SK-N-SH (cell line): ENCODE measurements around the gene SFTPB. TPM values are rescaled to one million over a fixed set of nuclear protein-coding genes. Genes with fewer than 3 reads are reported as not detected.

Experiments used
- CTCF ChIA-PET: fragments of 300-600, 350-600 bp; formaldehyde crosslinking; extraction: SDS; loops from one replicate; lab custom pipeline; 2021; lab: Yijun Ruan, JAX
- POLR2A ChIA-PET: fragments of 350-600 bp; sonication (Branson Sonifier 250); formaldehyde crosslinking; extraction: SDS; loops from one replicate; lab custom pipeline; 2020; ENCODE audit warnings: antibody characterized with exemption, inconsistent platforms; lab: Yijun Ruan, JAX
- DNase-seq: peaks from one replicate; pipeline ENCODE4 v3.0.0; 2012
- H2AFZ ChIP-seq: fragments of 200-600 bp; sonication (generic); 2 replicates; pipeline ENCODE4 v1.8.1; 2016; ENCODE audit warnings: antibody characterized with exemption, mild to moderate bottlenecking, low read depth
- H3F3A ChIP-seq: fragments of 200-600 bp; sonication (generic); replicated peaks from 2 replicates; pipeline ENCODE3; 2016; ENCODE audit warnings: antibody characterized with exemption, mild to moderate bottlenecking; ENCODE audit not compliant: insufficient read depth
- H3K27ac ChIP-seq, 2 experiments: fragments of 200-500 bp in 1 of 2; fragments of 200-600 bp in 1 of 2; sonication (Bioruptor generic) in 1 of 2; sonication (generic), shearing (Covaris generic) in 1 of 2; 2 replicates each; pipeline versions ENCODE4 v1.5.1 to v1.6.1; 2014 to 2016; ENCODE audit warnings: low read depth in 2 of 2, inconsistent platforms in 1 of 2, low read length in 1 of 2, mild to moderate bottlenecking in 1 of 2, mixed read lengths in 1 of 2
- H3K27me3 ChIP-seq: fragments of 200-600 bp; sonication (generic), shearing (Covaris generic); 2 replicates; pipeline ENCODE4 v1.6.1; 2016; ENCODE audit warnings: mixed run types; ENCODE audit not compliant: insufficient read depth
- H3K36me3 ChIP-seq, 2 experiments: fragments of 200-500 bp in 1 of 2; fragments of 200-600 bp in 1 of 2; sonication (Bioruptor generic) in 1 of 2; sonication (generic) in 1 of 2; replicated peaks in 1 of 2; 2 replicates each; pipeline versions ENCODE3 to v1.5.1; 2014 to 2016; ENCODE audit warnings: low read length in 1 of 2, mild to moderate bottlenecking in 1 of 2; ENCODE audit not compliant: insufficient read depth in 2 of 2, control insufficient read depth in 1 of 2
- H3K4me1 ChIP-seq, 2 experiments: fragments of 200-500 bp in 1 of 2; fragments of 200-600 bp in 1 of 2; sonication (Bioruptor generic) in 1 of 2; sonication (generic), shearing (Covaris generic) in 1 of 2; 2 replicates each; pipeline versions ENCODE4 v1.5.1 to v1.6.1; 2014 to 2016; ENCODE audit warnings: low read depth in 1 of 2, low read length in 1 of 2, mixed run types in 1 of 2; ENCODE audit not compliant: insufficient read depth in 2 of 2, control insufficient read depth in 1 of 2
- H3K4me2 ChIP-seq: fragments of 200-600 bp; sonication (generic), shearing (Covaris generic); 2 replicates; pipeline ENCODE4 v1.6.1; 2017; ENCODE audit warnings: mixed run types
- H3K4me3 ChIP-seq, 2 experiments: fragments of 200-500 bp in 1 of 2; fragments of 200-600 bp in 1 of 2; sonication (Bioruptor generic) in 1 of 2; sonication (generic), shearing (Covaris generic) in 1 of 2; 2 replicates each; pipeline versions ENCODE4 v1.5.1 to v1.8.1; 2014 to 2016; ENCODE audit warnings: low read depth in 2 of 2, inconsistent platforms in 1 of 2, low read length in 1 of 2, mild to moderate bottlenecking in 1 of 2, mixed read lengths in 1 of 2, moderate library complexity in 1 of 2
- H3K79me2 ChIP-seq: fragments of 200-600 bp; sonication (generic); 2 replicates; pipeline ENCODE4 v1.8.1; 2017; ENCODE audit warnings: mild to moderate bottlenecking; ENCODE audit not compliant: insufficient read depth
- H3K9ac ChIP-seq: fragments of 200-600 bp; sonication (generic); 2 replicates; pipeline ENCODE4 v1.6.1; 2017; ENCODE audit warnings: mixed run types
- H3K9me2 ChIP-seq: fragments of 200-600 bp; sonication (generic); 2 replicates; pipeline ENCODE4 v1.6.1; 2017; ENCODE audit warnings: mixed run types
- H3K9me3 ChIP-seq: fragments of 200-600 bp; sonication (generic); 2 replicates; pipeline ENCODE4 v1.6.1; 2017; ENCODE audit warnings: mixed run types, mild to moderate bottlenecking, moderate library complexity
- H4K20me1 ChIP-seq: fragments of 200-600 bp; sonication (generic); 2 replicates; pipeline ENCODE4 v1.6.1; 2017; ENCODE audit warnings: mild to moderate bottlenecking, mixed run types; ENCODE audit not compliant: insufficient read depth
- EP300 ChIP-seq, 2 experiments: IDR thresholded peaks; 2 replicates each; pipeline versions ENCODE4 v1.4.0 to v1.6.1; 2012; ENCODE audit warnings: borderline replicate concordance in 1 of 2, low read depth in 1 of 2, low read length in 1 of 2
- EZH2phosphoT487 ChIP-seq: fragments of 200-600 bp; sonication (generic); IDR thresholded peaks from 2 replicates; pipeline ENCODE4 v1.6.1; 2017; ENCODE audit warnings: low read depth, mixed run types, mild to moderate bottlenecking, antibody characterized with exemption, moderate library complexity, borderline replicate concordance
- FOSL2 ChIP-seq: IDR thresholded peaks from 2 replicates; pipeline ENCODE4 v1.4.0; 2012; ENCODE audit warnings: low read depth, mild to moderate bottlenecking, moderate library complexity, borderline replicate concordance
- FOXJ3 ChIP-seq: sonication (generic); formaldehyde crosslinking; IDR thresholded peaks from 2 replicates; pipeline ENCODE4 v1.5.1; 2020; ENCODE audit warnings: mild to moderate bottlenecking, missing genetic modification reagents
- IRF3 ChIP-seq: fragments of 150-350 bp; IDR thresholded peaks from 2 replicates; pipeline ENCODE4 v1.6.1; 2016; ENCODE audit warnings: mild to moderate bottlenecking, low read depth, low read length
- JUND ChIP-seq: IDR thresholded peaks from 2 replicates; pipeline ENCODE4 v1.4.0; 2012
- MEF2A ChIP-seq: IDR thresholded peaks from 2 replicates; pipeline ENCODE4 v1.4.0; 2012; ENCODE audit warnings: low read depth, borderline replicate concordance
- NFIC ChIP-seq: IDR thresholded peaks from 2 replicates; pipeline ENCODE4 v1.4.0; 2012; ENCODE audit warnings: borderline replicate concordance
- POLR2AphosphoS5 ChIP-seq: IDR thresholded peaks from 2 replicates; pipeline ENCODE4 v1.6.1; 2012; ENCODE audit warnings: low read depth, low read length
- RCOR1 ChIP-seq: fragments of 150-350 bp; IDR thresholded peaks from 2 replicates; pipeline ENCODE4 v1.6.1; 2017; ENCODE audit warnings: antibody characterized with exemption, low read length
- REST ChIP-seq: IDR thresholded peaks from 2 replicates; pipeline ENCODE4 v1.6.1; 2012; ENCODE audit warnings: mild to moderate bottlenecking, low read depth, low read length, moderate library complexity
- RFX5 ChIP-seq: IDR thresholded peaks from 2 replicates; pipeline ENCODE4 v1.6.1; 2012; ENCODE audit warnings: mild to moderate bottlenecking, improper control_type of control experiment, low read length
- SIN3A ChIP-seq: IDR thresholded peaks from 2 replicates; pipeline ENCODE4 v1.6.1; 2012; ENCODE audit warnings: low read depth, mild to moderate bottlenecking, low read length, moderate library complexity, borderline replicate concordance
- SMC3 ChIP-seq: IDR thresholded peaks from 2 replicates; pipeline ENCODE4 v1.6.1; 2012; ENCODE audit warnings: low read depth, low read length, improper control_type of control experiment
- TAF1 ChIP-seq: IDR thresholded peaks from 2 replicates; pipeline ENCODE4 v1.6.1; 2012; ENCODE audit warnings: low read depth, mild to moderate bottlenecking, low read length, moderate library complexity, borderline replicate concordance
- TCF12 ChIP-seq: IDR thresholded peaks from 2 replicates; pipeline ENCODE4 v1.4.0; 2012
- TEAD4 ChIP-seq: IDR thresholded peaks from 2 replicates; pipeline ENCODE4 v1.4.0; 2012; ENCODE audit warnings: mild to moderate bottlenecking, borderline replicate concordance; ENCODE audit not compliant: insufficient read depth
- YY1 ChIP-seq: IDR thresholded peaks from 2 replicates; pipeline ENCODE4 v1.4.0; 2012; ENCODE audit warnings: low read depth, mild to moderate bottlenecking
- WGBS: methylation state at CpG from one replicate; pipeline ENCODE4 v1.1.6; 2017; ENCODE audit warnings: low lambda C conversion rate; 5-methylcytosine and 5-hydroxymethylcytosine counted together
- polyA plus RNA-seq, 3 experiments: library from polyadenylated mRNA; depleted of rRNA; stranded (reverse); fragments of >200 nt; gene quantifications; 2 replicates each; pipeline ENCODE4 v1.2.3, GENCODE V29; 2012
- TF ChIP-seq, protein P1 (sequence below): IDR thresholded peaks from 2 replicates; pipeline ENCODE4 v1.4.0; 2012; ENCODE audit warnings: low read depth
- TF ChIP-seq, protein P2 (sequence below): fragments of 150-350 bp; IDR thresholded peaks from 2 replicates; pipeline ENCODE4 v1.6.1; 2017; ENCODE audit warnings: antibody characterized with exemption, low read length, low read depth, borderline replicate concordance

SFTPB gene
- polyA plus RNA-seq, 1 of the 3 experiments (the other 2 are of a cell fraction), result not detected

GRCh38 chr2:85663594-85664565 is 4.1 kb downstream of the SFTPB start:
- Histone ChIP-seq H3K4me1 (peaks cover 0 to 10% of the 10 kb centered on the region in 2 experiments; a peak in 1 of 4 replicates), H4K20me1 (0 out of 2 replicates have a peak, but pooled peaks cover 6% of the 10 kb centered on the region), H3K36me3 (no peaks in the 10 kb centered on the region), H3K4me3 (no peak overlapping the region), H3K79me2 (no peaks in the 10 kb centered on the region), H3F3A (no peaks in the 10 kb centered on the region), H3K27ac (no peak overlapping the region), H3K4me2 (no peak overlapping the region), H3K9me3 (no peaks in the 10 kb centered on the region), H3K9me2 (no peaks in the 10 kb centered on the region), H3K9ac (no peak overlapping the region), H2AFZ (no peak overlapping the region), H3K27me3 (no peaks in the 10 kb centered on the region)
- ChIA-PET CTCF (interaction anchor here (0.8 to 4.5 kb wide), 7 partner anchors 15 to 163 kb away, joined by 3 to 24 read pairs (median 3); no protein-coding TSS in a partner anchor), POLR2A (no interaction called here)
- DNase-seq, result no peak
- WGBS, result 95% methylated on average over 21 of the region's 23 CpGs
- TF ChIP-seq SIN3A (no peak), SMC3 (no peak), TCF12 (no peak), FOXJ3 (CRISPR knock-in tag) (no peak), EP300 (IDR thresholded peaks at IDR 0.05; ENCODE audit: borderline replicate concordance in 1 of 2, low read depth in 1 of 2, low read length in 1 of 2) (no peak), JUND (no peak), RCOR1 (no peak), TEAD4 (no peak), FOSL2 (no peak), REST (no peak), TAF1 (no peak), NFIC (no peak), YY1 (no peak), MEF2A (no peak), EZH2phosphoT487 (no peak), POLR2AphosphoS5 (no peak), IRF3 (no peak), RFX5 (no peak)
- TF ChIP-seq, protein P1, sequence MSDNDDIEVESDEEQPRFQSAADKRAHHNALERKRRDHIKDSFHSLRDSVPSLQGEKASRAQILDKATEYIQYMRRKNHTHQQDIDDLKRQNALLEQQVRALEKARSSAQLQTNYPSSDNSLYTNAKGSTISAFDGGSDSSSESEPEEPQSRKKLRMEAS, result no peak
- TF ChIP-seq, protein P2, sequence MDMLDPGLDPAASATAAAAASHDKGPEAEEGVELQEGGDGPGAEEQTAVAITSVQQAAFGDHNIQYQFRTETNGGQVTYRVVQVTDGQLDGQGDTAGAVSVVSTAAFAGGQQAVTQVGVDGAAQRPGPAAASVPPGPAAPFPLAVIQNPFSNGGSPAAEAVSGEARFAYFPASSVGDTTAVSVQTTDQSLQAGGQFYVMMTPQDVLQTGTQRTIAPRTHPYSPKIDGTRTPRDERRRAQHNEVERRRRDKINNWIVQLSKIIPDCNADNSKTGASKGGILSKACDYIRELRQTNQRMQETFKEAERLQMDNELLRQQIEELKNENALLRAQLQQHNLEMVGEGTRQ, result no peak
